B cell (primary cell): ENCODE data around the gene CACNB2. TPM values are rescaled to one million over a fixed set of nuclear protein-coding genes. Genes with fewer than 3 reads are reported as not detected.

ENCODE experiments used
- ATAC-seq: fragments of 200-7000 bp; cut with Tn5 transposase; one replicate; pipeline ENCODE4 v1.10.0; 2021; ENCODE audit warnings: low read depth, mild to moderate bottlenecking, moderate number of reproducible peaks, moderate library complexity
- CTCF ChIA-PET: fragments of 350-600 bp; sonication (Branson Sonifier 250); formaldehyde crosslinking; loops from one replicate; lab custom pipeline; 2021; ENCODE audit warnings: antibody characterized with exemption, inconsistent platforms; lab: Charles Lee
- POLR2A ChIA-PET: fragments of 350-600 bp; sonication (Branson Sonifier 250); formaldehyde crosslinking; loops from one replicate; lab custom pipeline; 2021; ENCODE audit warnings: antibody characterized with exemption; lab: Charles Lee
- DNase-seq: peaks from one replicate; pipeline ENCODE4 v3.0.0; 2013
- H2AFZ ChIP-seq: 2 replicates; pipeline ENCODE4 v1.6.1; 2012; ENCODE audit warnings: mild to moderate bottlenecking, low read depth, low read length; ENCODE audit not compliant: insufficient read depth, poor library complexity, severe bottlenecking
- H3K27ac ChIP-seq, 2 donors: 1 replicate in 1 of 2; 2 replicates in 1 of 2; pipeline ENCODE4 v1.5.1; 2012 to 2013; ENCODE audit warnings: low read length in 2 of 2, mild to moderate bottlenecking in 2 of 2, moderate library complexity in 1 of 2
- H3K27me3 ChIP-seq, 4 experiments: fragments of 200-600 bp in 1 of 4; sonication (generic) in 1 of 4; replicated peaks in 1 of 4; 1 replicate in 2 of 4; 2 replicates in 2 of 4; pipeline versions ENCODE4 v1.6.1 to v1.7.0; 2013 to 2016; ENCODE audit warnings: low read length in 3 of 4, mild to moderate bottlenecking in 2 of 4, mixed read lengths in 1 of 4, moderate library complexity in 1 of 4; ENCODE audit not compliant: insufficient read depth in 4 of 4, control insufficient read depth in 3 of 4; ENCODE audit errors: control extremely low read depth in 1 of 4
- H3K36me3 ChIP-seq, 2 experiments: replicated peaks in 1 of 2; 1 replicate in 1 of 2; 2 replicates in 1 of 2; pipeline versions ENCODE4 v1.6.1 to v1.7.1; 2013; ENCODE audit warnings: low read length in 1 of 2; ENCODE audit not compliant: insufficient read depth in 2 of 2, control insufficient read depth in 1 of 2; ENCODE audit errors: control extremely low read depth in 1 of 2, extremely low read depth in 1 of 2
- H3K4me1 ChIP-seq, 2 donors: fragments of 200-600 bp in 1 of 2; sonication (generic) in 1 of 2; 1 replicate in 1 of 2; 2 replicates in 1 of 2; pipeline versions ENCODE4 v1.5.1 to v1.6.1; 2013 to 2017; ENCODE audit warnings: low read length in 2 of 2; ENCODE audit not compliant: control insufficient read depth in 2 of 2, insufficient read depth in 2 of 2
- H3K4me2 ChIP-seq: replicated peaks from 2 replicates; pipeline ENCODE3; 2012; ENCODE audit warnings: mild to moderate bottlenecking, low read depth, low read length; ENCODE audit not compliant: poor library complexity, severe bottlenecking
- H3K4me3 ChIP-seq, 5 experiments: fragments of 200-600 bp in 1 of 5; sonication (generic) in 1 of 5; 1 replicate in 3 of 5; 2 replicates in 2 of 5; pipeline versions ENCODE4 v1.5.1 to v1.7.0; 2011 to 2016; ENCODE audit warnings: low read length in 4 of 5, mild to moderate bottlenecking in 4 of 5, low read depth in 2 of 5, control low read depth in 1 of 5, moderate library complexity in 1 of 5; ENCODE audit not compliant: insufficient read depth in 1 of 5; ENCODE audit errors: control extremely low read depth in 1 of 5, extremely low read depth in 1 of 5
- H3K79me2 ChIP-seq: fragments of 200-600 bp; sonication (generic); one replicate; pipeline ENCODE4 v1.6.0; 2016; ENCODE audit warnings: low read length; ENCODE audit not compliant: control insufficient read depth, insufficient read depth
- H3K9ac ChIP-seq: fragments of 200-600 bp; sonication (generic); 2 replicates; pipeline ENCODE4 v1.6.1; 2017; ENCODE audit warnings: mild to moderate bottlenecking, low read length, moderate library complexity
- H3K9me3 ChIP-seq, 3 donors: one replicate each; pipeline versions ENCODE4 v1.6.1 to v1.7.1; 2013; ENCODE audit warnings: low read length in 2 of 3; ENCODE audit not compliant: control insufficient read depth in 2 of 3, insufficient read depth in 1 of 3; ENCODE audit errors: control extremely low read depth in 1 of 3
- H4K20me1 ChIP-seq: 2 replicates; pipeline ENCODE4 v1.6.0; 2012; ENCODE audit warnings: mild to moderate bottlenecking, low read length; ENCODE audit not compliant: insufficient read depth, control insufficient read depth, poor library complexity, severe bottlenecking
- H3K27ac Mint-ChIP-seq: one replicate; pipeline ENCODE4 v1.8.0; 2021; ENCODE audit warnings: mixed read lengths
- H3K27me3 Mint-ChIP-seq: one replicate; pipeline ENCODE4 v1.8.0; 2021; ENCODE audit warnings: mixed read lengths
- H3K4me1 Mint-ChIP-seq: one replicate; pipeline ENCODE4 v1.8.0; 2021; ENCODE audit warnings: mixed read lengths
- H3K4me3 Mint-ChIP-seq: one replicate; pipeline ENCODE4 v1.8.0; 2021; ENCODE audit warnings: mixed read lengths
- H3K9me3 Mint-ChIP-seq: one replicate; pipeline ENCODE4 v1.8.0; 2022; ENCODE audit warnings: mixed read lengths; ENCODE audit not compliant: insufficient read depth
- CTCF ChIP-seq: fragments of 200-600 bp; IDR thresholded peaks from one replicate; pipeline ENCODE4 v1.8.0; 2022; ENCODE audit warnings: antibody characterized with exemption, mild to moderate bottlenecking
- EZH2 ChIP-seq: IDR thresholded peaks from 2 replicates; pipeline ENCODE4 v1.6.1; 2012; ENCODE audit warnings: borderline replicate concordance, low read depth, mild to moderate bottlenecking, moderate library complexity, low read length; ENCODE audit not compliant: insufficient read depth, poor library complexity, severe bottlenecking
- WGBS: methylation state at CpG from one replicate; pipeline ENCODE4 v1.1.5; 2013; ENCODE audit warnings: missing lambda C conversion rate; ENCODE audit not compliant: insufficient coverage; 5-methylcytosine and 5-hydroxymethylcytosine counted together
- intact Hi-C: fragments of 100-400 bp; cut with micrococcal nuclease; formaldehyde crosslinking; loops from one replicate; pipeline ENCODE4 v1.10.0; 2022
- polyA plus RNA-seq: library from polyadenylated mRNA; depleted of rRNA; stranded (reverse); fragments of >200 nt; gene quantifications from 2 replicates; pipeline ENCODE4 v1.2.3, GENCODE V29; 2012
- total RNA-seq, 2 donors: library from RNA; stranded (reverse); fragments of 120-200 nt in 1 of 2; gene quantifications; 1 replicate in 1 of 2; 2 replicates in 1 of 2; pipeline versions ENCODE4 v1.2.3 to v1.2.4, GENCODE V29; 2013 to 2022

CACNB2 gene
- total and polyA plus RNA-seq, 2 donors (not counting 1 experiment from before 2014, with no cell fraction given), result not detected

- POLR2A ChIA-PET, result no interaction called here
- Mint-ChIP-seq H3K27ac (no peak overlapping the region), H3K4me1 (peaks cover 22% of the 10 kb centered on the region), H3K4me3 (no peak overlapping the region), H3K27me3 (no peaks in the 10 kb centered on the region), H3K9me3 (peaks cover 2% of the 10 kb centered on the region)
- ATAC-seq (peak; percentile 43), DNase-seq (peak; percentile 4)
- H3K27me3 ChIP-seq, result no peaks in the 10 kb centered on the region
- no peaks in the 10 kb centered on the region for H3K79me2 ChIP-seq
- H3K9ac ChIP-seq, result no peak overlapping the region
- WGBS, result 12% methylated on average over 3 of the region's 3 CpGs
- H2AFZ ChIP-seq, result peak overlapping the region; percentile 27
- CTCF ChIA-PET, result no interaction called here
- no peaks in the 10 kb centered on the region for H3K36me3 ChIP-seq
- peak overlapping the region; percentile 14 for H3K4me2 ChIP-seq
- intact Hi-C loops, result no loop called here
- TF ChIP-seq EZH2 (no peak), CTCF (no peak)
- peaks cover 6 to 9% of the 10 kb centered on the region in 2 donors for H3K4me1 ChIP-seq
- no peaks in the 10 kb centered on the region for H4K20me1 ChIP-seq
- H3K9me3 ChIP-seq, result peaks cover 0 to 3% (median 0%) of the 10 kb centered on the region in 3 donors
- no peak overlapping the region for H3K27ac ChIP-seq
- H3K4me3 ChIP-seq, result no peak overlapping the region
Observed at GRCh38 chr10:18456984-18457383, 316.8 kb downstream of the CACNB2 start.

GRCh38 chr10:18460032-18460431, 319.8 kb downstream of the CACNB2 start:
- no peak for ATAC-seq
- intact Hi-C loops, result no loop called here

More at GRCh38 chr10:18460032-18460431, 319.8 kb downstream of the CACNB2 start:
- H3K36me3 ChIP-seq, result no peaks in the 10 kb centered on the region
- Mint-ChIP-seq H3K27ac (no peak overlapping the region), H3K4me3 (no peak overlapping the region), H3K9me3 (peaks cover 2% of the 10 kb centered on the region), H3K4me1 (peaks cover 21% of the 10 kb centered on the region), H3K27me3 (peaks cover 7% of the 10 kb centered on the region)
- no CpG with 5 or more reads among the region's 2 CpGs for WGBS
- H3K27ac ChIP-seq, result no peak overlapping the region
- TF ChIP-seq EZH2, result no peak
- TF ChIP-seq CTCF, result no peak
- H4K20me1 ChIP-seq, result no peaks in the 10 kb centered on the region
- H3K27me3 ChIP-seq, result no peaks in the 10 kb centered on the region
- CTCF ChIA-PET, result no interaction called here
- H3K9ac ChIP-seq, result no peak overlapping the region
- peaks cover 6 to 9% of the 10 kb centered on the region in 2 donors for H3K4me1 ChIP-seq
- no peak for DNase-seq
- H3K4me3 ChIP-seq, result no peak overlapping the region
- POLR2A ChIA-PET, result no interaction called here
- H3K4me2 ChIP-seq, result no peak overlapping the region
- H3K9me3 ChIP-seq, result no peaks in the 10 kb centered on the region
- H3K79me2 ChIP-seq, result no peaks in the 10 kb centered on the region
- H2AFZ ChIP-seq, result no peak overlapping the region
